Hepatocyte (in vitro differentiated cells): ENCODE results near the gene TEC. TPM values are rescaled to one million over a fixed set of nuclear protein-coding genes. Genes with fewer than 3 reads are reported as not detected.

ENCODE experiments used
- DNase-seq: peaks from one replicate; pipeline ENCODE4 v3.0.0-alpha.2; 2016; ENCODE audit warnings: low spot score
- H2AFZ ChIP-seq: fragments of 200-600 bp; sonication (generic); 2 replicates; pipeline ENCODE4 v1.6.0; 2016; ENCODE audit warnings: antibody characterized with exemption, mild to moderate bottlenecking
- H3K27ac ChIP-seq: fragments of 200-600 bp; sonication (generic); 2 replicates; pipeline ENCODE4 v1.5.1; 2016; ENCODE audit warnings: mild to moderate bottlenecking
- H3K27me3 ChIP-seq: fragments of 200-600 bp; sonication (generic); 2 replicates; pipeline ENCODE4 v1.6.1; 2016
- H3K36me3 ChIP-seq: fragments of 200-600 bp; sonication (generic); replicated peaks from 2 replicates; pipeline ENCODE4 v1.5.1; 2016; ENCODE audit warnings: low read depth; ENCODE audit not compliant: insufficient read depth
- H3K4me1 ChIP-seq: fragments of 200-600 bp; sonication (generic); 2 replicates; pipeline ENCODE4 v1.5.1; 2016; ENCODE audit warnings: mild to moderate bottlenecking, moderate library complexity; ENCODE audit not compliant: insufficient read depth
- H3K4me2 ChIP-seq: fragments of 200-600 bp; sonication (generic); 2 replicates; pipeline ENCODE4 v1.6.0; 2016
- H3K4me3 ChIP-seq: fragments of 200-600 bp; sonication (generic); 2 replicates; pipeline ENCODE4 v1.5.1; 2016; ENCODE audit warnings: mild to moderate bottlenecking
- H3K79me2 ChIP-seq: fragments of 200-600 bp; sonication (generic); 2 replicates; pipeline ENCODE4 v1.6.0; 2017; ENCODE audit warnings: mild to moderate bottlenecking
- H3K9me2 ChIP-seq: fragments of 200-600 bp; sonication (generic); replicated peaks from 2 replicates; pipeline ENCODE4 v1.6.0; 2017; ENCODE audit warnings: mild to moderate bottlenecking; ENCODE audit not compliant: insufficient read depth
- H3K9me3 ChIP-seq: fragments of 200-600 bp; sonication (generic); 2 replicates; pipeline ENCODE4 v1.5.1; 2016; ENCODE audit warnings: low read depth, mild to moderate bottlenecking
- H4K20me1 ChIP-seq: fragments of 200-600 bp; sonication (generic); 2 replicates; pipeline ENCODE4 v1.6.0; 2016; ENCODE audit warnings: mild to moderate bottlenecking; ENCODE audit not compliant: insufficient read depth, poor library complexity, severe bottlenecking
- EZH2 ChIP-seq: fragments of 200-600 bp; sonication (generic); IDR thresholded peaks from 2 replicates; pipeline ENCODE4 v1.6.1; 2016; ENCODE audit warnings: antibody characterized with exemption, mild to moderate bottlenecking, borderline replicate concordance
- EZH2phosphoT487 ChIP-seq: fragments of 200-600 bp; sonication (generic); IDR thresholded peaks from one replicate; pipeline ENCODE4 v1.6.1; 2018; ENCODE audit warnings: antibody characterized with exemption, mild to moderate bottlenecking, low read depth, moderate library complexity; ENCODE audit not compliant: unreplicated experiment, severe bottlenecking
- WGBS: methylation state at CpG from one replicate; pipeline ENCODE4 v1.1.6; 2016; ENCODE audit warnings: low lambda C conversion rate; ENCODE audit errors: missing lambda C conversion rate; 5-methylcytosine and 5-hydroxymethylcytosine counted together
- polyA plus RNA-seq: library from polyadenylated mRNA; unstranded; fragments of >200 nt; fragmentation: Nextera tagmentation; extraction: Ambion mirVana; gene quantifications from 2 replicates; pipeline ENCODE4 v1.2.1, GENCODE V29; 2016
- total RNA-seq: library from RNA; depleted of rRNA; stranded (reverse); fragments of >200 nt; gene quantifications from 2 replicates; pipeline ENCODE4 v1.2.3, GENCODE V29; 2014
- TF ChIP-seq, protein P1 (sequence below): fragments of 200-600 bp; sonication (generic); IDR thresholded peaks from 2 replicates; pipeline ENCODE4 v1.5.1; 2016; ENCODE audit warnings: antibody characterized with exemption, mild to moderate bottlenecking; ENCODE audit not compliant: poor library complexity

Gene TEC
- total and polyA plus RNA-seq, 2 experiments from 2014 or later = 1.3 to 2.1 TPM

DNA sequence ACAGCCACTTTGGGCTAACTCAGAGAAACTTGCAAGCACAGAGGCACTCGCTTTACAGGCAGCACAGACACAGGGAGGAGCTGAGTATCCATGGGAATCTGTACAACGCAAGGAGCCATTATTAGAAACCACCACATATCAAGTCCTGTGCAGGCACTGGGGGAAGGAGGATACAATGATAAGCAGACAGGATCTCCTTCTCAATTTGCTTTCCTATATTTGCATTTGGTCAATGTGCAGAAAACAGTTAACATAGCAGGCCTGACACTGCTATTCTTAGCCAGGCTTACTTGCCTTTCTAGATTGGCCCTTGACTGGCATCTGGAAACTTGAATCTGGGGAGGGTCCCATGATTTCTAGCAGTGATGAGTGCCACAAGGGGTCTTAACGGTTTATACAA is 65.8 kb downstream of the TEC start:
- H3K9me2 ChIP-seq = no peaks in the 10 kb centered on the region
- H3K9me3 ChIP-seq = no peaks in the 10 kb centered on the region
- no peaks in the 10 kb centered on the region for H3K4me1 ChIP-seq
- no peaks in the 10 kb centered on the region for H3K36me3 ChIP-seq
- no peak overlapping the region for H3K27ac ChIP-seq
- TF ChIP-seq, protein P1, sequence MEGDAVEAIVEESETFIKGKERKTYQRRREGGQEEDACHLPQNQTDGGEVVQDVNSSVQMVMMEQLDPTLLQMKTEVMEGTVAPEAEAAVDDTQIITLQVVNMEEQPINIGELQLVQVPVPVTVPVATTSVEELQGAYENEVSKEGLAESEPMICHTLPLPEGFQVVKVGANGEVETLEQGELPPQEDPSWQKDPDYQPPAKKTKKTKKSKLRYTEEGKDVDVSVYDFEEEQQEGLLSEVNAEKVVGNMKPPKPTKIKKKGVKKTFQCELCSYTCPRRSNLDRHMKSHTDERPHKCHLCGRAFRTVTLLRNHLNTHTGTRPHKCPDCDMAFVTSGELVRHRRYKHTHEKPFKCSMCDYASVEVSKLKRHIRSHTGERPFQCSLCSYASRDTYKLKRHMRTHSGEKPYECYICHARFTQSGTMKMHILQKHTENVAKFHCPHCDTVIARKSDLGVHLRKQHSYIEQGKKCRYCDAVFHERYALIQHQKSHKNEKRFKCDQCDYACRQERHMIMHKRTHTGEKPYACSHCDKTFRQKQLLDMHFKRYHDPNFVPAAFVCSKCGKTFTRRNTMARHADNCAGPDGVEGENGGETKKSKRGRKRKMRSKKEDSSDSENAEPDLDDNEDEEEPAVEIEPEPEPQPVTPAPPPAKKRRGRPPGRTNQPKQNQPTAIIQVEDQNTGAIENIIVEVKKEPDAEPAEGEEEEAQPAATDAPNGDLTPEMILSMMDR = no peak
- TF ChIP-seq EZH2phosphoT487 (no peak), EZH2 (no peak)
- no peaks in the 10 kb centered on the region for H4K20me1 ChIP-seq
- H3K4me3 ChIP-seq = no peak overlapping the region
- DNase-seq = no peak
- no peaks in the 10 kb centered on the region for H3K27me3 ChIP-seq
- no peaks in the 10 kb centered on the region for H3K79me2 ChIP-seq
- 71% methylated on average over 3 of the region's 3 CpGs for WGBS
- no peak overlapping the region for H2AFZ ChIP-seq
- H3K4me2 ChIP-seq = no peak overlapping the region

DNA sequence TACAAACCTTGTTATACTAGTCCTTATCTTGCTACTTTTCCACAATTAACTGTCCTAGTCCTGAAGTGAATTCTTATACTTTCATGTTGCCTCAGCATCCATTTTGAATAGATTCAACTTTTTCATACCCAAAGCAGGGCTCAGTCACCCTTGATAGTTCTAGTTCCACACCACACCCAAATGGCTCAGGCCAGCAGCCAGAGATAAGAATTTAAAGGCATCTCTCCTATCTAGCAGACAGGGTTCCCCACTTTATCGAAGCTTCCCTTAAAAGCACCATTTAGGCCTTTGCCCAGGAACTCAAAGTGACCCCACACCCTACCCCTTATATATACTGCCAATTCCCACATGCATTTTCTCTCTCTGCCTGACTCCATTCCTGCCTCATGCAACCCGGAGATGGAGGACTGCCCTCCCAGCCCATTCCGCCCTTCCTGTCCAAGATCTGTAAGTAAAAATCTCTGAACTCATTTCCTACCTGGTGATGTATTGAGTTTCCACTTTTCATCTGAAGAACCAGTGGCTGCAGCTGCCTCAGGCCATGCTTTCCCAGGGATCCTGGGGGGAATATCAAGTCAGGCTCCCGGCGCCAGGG is 71.9 kb downstream of the TEC start:
- WGBS = 96% methylated on average over 5 of the region's 5 CpGs
- H3K27me3 ChIP-seq = no peaks in the 10 kb centered on the region
- no peaks in the 10 kb centered on the region for H3K9me2 ChIP-seq
- no peak for DNase-seq
- no peaks in the 10 kb centered on the region for H3K36me3 ChIP-seq
- no peak for TF ChIP-seq EZH2
- TF ChIP-seq EZH2phosphoT487 = no peak
- TF ChIP-seq, protein P1 = no peak
- no peak overlapping the region for H3K4me3 ChIP-seq
- no peaks in the 10 kb centered on the region for H3K79me2 ChIP-seq
- no peak overlapping the region for H2AFZ ChIP-seq
- H3K4me2 ChIP-seq = no peak overlapping the region
- H3K4me1 ChIP-seq = no peaks in the 10 kb centered on the region
- H3K27ac ChIP-seq = no peak overlapping the region
- no peaks in the 10 kb centered on the region for H4K20me1 ChIP-seq
- H3K9me3 ChIP-seq = no peaks in the 10 kb centered on the region

DNA sequence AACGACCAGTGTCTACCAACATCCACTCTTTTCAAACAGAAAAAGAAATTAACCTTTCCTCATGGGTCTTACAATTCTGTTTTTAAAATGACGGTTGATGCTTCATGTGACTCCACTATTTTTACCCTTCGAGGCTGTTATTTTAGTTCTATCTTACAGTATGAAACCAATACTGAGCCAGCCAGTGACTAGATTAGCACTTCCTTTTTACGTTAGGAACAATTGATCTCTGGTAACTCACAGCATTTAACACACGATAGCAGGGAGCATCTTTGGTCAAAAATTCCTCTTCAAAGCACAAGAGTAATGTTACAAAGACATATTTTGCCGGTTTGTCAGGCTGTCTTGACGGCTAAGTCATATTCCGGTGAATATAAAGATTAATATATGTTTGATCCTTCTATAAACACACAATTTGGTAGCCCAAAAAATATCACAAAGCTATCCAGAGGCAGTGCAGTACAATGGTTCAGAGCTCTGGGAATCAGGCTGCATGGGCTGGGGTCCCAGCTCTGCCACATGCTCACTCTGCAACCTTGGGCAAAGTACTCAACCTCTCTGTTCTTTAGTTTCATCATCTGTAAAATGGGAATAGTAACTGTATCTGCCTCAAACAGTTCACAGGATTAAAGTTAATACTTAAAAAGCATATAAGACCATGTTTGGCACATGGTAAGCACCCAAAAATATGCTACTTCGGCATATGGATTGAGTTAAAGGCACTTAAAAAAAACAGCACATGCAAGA is 72.7 kb downstream of the TEC start:
- 88% methylated on average over 9 of the region's 9 CpGs for WGBS
- no peak for DNase-seq
- H3K9me2 ChIP-seq = no peaks in the 10 kb centered on the region
- H3K4me1 ChIP-seq = no peaks in the 10 kb centered on the region
- H3K9me3 ChIP-seq = no peaks in the 10 kb centered on the region
- TF ChIP-seq EZH2 = no peak
- no peak for TF ChIP-seq EZH2phosphoT487
- TF ChIP-seq, protein P1 = no peak
- no peaks in the 10 kb centered on the region for H3K27me3 ChIP-seq
- no peaks in the 10 kb centered on the region for H3K79me2 ChIP-seq
- H4K20me1 ChIP-seq = no peaks in the 10 kb centered on the region
- no peak overlapping the region for H3K4me2 ChIP-seq
- no peak overlapping the region for H3K4me3 ChIP-seq
- no peak overlapping the region for H3K27ac ChIP-seq
- H3K36me3 ChIP-seq = no peaks in the 10 kb centered on the region
- no peak overlapping the region for H2AFZ ChIP-seq
